ENCODE results near the gene MYO1A. TPM values are rescaled to one million over a fixed set of nuclear protein-coding genes. Genes with fewer than 3 reads are reported as not detected.
"Not testable (repeated sequence)": the region's sequence is repeated elsewhere in the genome, so short reads cannot be mapped to it uniquely, and the experiment has no call there.

MYO1A gene
- polyA plus RNA-seq, 1 donor from 2014 or later, result not detected

DNA sequence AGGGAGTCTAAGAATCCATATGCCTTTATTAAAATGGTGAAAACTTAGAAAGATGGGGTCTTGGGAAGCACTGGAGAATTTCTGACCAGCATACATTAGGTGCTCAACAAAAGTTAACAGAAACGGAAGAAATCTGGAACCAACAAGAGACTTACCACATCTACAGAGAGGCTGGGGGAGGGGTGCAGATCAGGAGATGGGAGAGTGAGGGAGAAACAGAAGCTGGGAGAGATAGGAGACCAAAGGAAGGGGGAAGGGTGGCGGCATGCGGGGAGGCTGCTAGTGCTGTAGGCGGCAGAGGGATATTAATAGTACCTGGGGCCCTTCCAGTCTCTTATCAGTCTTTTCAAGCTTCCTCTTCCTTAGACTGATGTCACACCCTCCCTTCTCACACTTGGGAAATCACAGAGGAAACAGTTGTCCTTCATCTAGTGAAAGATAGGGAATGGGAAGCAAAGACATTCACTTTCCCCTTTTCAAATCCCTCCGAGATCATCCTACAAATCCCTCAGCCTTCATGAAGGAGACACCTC is 61.7 kb downstream of the MYO1A start:
- Histone ChIP-seq H3K27me3 (ENCODE audit: insufficient read depth, low read depth, low read length) (no peaks in the 10 kb centered on the region), H4K20me1 (ENCODE audit: insufficient read depth) (no peaks in the 10 kb centered on the region), H3K36me3 (ENCODE audit: insufficient read depth, low read length) (no peaks in the 10 kb centered on the region), H3K9me3 (ENCODE audit: low read length) (no peaks in the 10 kb centered on the region), H3K9me2 (ENCODE audit: insufficient read depth, low read length) (no peaks in the 10 kb centered on the region), H3K4me3 (ENCODE audit: low read length) (no peak overlapping the region), H3F3A (ENCODE audit: insufficient read depth, low read length, poor library complexity, severe bottlenecking) (no peaks in the 10 kb centered on the region), H3K79me2 (replicated peaks; ENCODE audit: insufficient read depth, low read length) (no peaks in the 10 kb centered on the region), H3K4me2 (ENCODE audit: low read length) (no peak overlapping the region), H3K27ac (ENCODE audit: low read length) (no peak overlapping the region), H3K9ac (ENCODE audit: low read length) (no peak overlapping the region), H2AFZ (ENCODE audit: low read depth, low read length) (no peak overlapping the region)
- TF ChIP-seq POLR2AphosphoS5 (IDR thresholded peaks at IDR 0.05) (no peak), EZH2 (IDR thresholded peaks at IDR 0.05; ENCODE audit: borderline replicate concordance, insufficient read depth, low read length, poor library complexity, severe bottlenecking) (no peak), MXI1 (conservative IDR thresholded peaks at IDR 0.05; ENCODE audit: poor library complexity, severe bottlenecking) (no peak)

DNA sequence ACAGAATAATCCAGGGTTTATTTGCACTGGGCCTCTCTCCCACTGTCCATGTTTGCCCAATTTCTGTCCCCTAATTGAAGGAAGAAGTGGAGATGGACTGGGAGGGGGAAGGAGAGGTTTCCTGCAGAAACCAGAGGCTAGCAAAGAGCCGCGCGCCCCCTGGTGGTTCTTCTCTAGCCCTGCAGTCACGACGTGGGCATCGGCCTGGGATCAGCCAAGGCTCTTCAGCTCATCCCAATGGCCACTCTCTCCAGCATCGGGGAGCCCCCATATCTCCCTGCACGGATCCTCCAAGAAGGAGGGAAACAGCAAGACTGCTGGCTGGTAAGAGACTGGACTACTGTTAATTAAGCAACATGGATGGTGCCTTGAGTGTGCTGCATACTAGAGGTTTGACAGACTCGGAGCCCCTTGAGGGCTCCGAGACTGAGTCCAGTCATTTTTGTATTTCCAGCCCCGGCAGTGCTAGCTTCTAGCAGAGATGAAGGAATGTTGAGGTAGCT is 62.3 kb downstream of the MYO1A start:
- Histone ChIP-seq H3K4me2 (ENCODE audit: low read length) (no peak overlapping the region), H3K9ac (ENCODE audit: low read length) (no peak overlapping the region), H3F3A (ENCODE audit: insufficient read depth, low read length, poor library complexity, severe bottlenecking) (no peaks in the 10 kb centered on the region), H3K36me3 (ENCODE audit: insufficient read depth, low read length) (no peaks in the 10 kb centered on the region), H4K20me1 (ENCODE audit: insufficient read depth) (no peaks in the 10 kb centered on the region), H2AFZ (ENCODE audit: low read depth, low read length) (no peak overlapping the region), H3K4me3 (ENCODE audit: low read length) (no peak overlapping the region), H3K27ac (ENCODE audit: low read length) (no peak overlapping the region), H3K9me3 (ENCODE audit: low read length) (no peaks in the 10 kb centered on the region), H3K27me3 (ENCODE audit: insufficient read depth, low read depth, low read length) (no peaks in the 10 kb centered on the region), H3K79me2 (replicated peaks; ENCODE audit: insufficient read depth, low read length) (no peaks in the 10 kb centered on the region), H3K9me2 (ENCODE audit: insufficient read depth, low read length) (no peaks in the 10 kb centered on the region)
- TF ChIP-seq SMC3 (conservative IDR thresholded peaks at IDR 0.05; ENCODE audit: poor library complexity) (peak; percentile 92), RAD21 (conservative IDR thresholded peaks at IDR 0.05) (peak; percentile 84), EZH2 (IDR thresholded peaks at IDR 0.05; ENCODE audit: borderline replicate concordance, insufficient read depth, low read length, poor library complexity, severe bottlenecking) (no peak)
- TF ChIP-seq, protein P1, sequence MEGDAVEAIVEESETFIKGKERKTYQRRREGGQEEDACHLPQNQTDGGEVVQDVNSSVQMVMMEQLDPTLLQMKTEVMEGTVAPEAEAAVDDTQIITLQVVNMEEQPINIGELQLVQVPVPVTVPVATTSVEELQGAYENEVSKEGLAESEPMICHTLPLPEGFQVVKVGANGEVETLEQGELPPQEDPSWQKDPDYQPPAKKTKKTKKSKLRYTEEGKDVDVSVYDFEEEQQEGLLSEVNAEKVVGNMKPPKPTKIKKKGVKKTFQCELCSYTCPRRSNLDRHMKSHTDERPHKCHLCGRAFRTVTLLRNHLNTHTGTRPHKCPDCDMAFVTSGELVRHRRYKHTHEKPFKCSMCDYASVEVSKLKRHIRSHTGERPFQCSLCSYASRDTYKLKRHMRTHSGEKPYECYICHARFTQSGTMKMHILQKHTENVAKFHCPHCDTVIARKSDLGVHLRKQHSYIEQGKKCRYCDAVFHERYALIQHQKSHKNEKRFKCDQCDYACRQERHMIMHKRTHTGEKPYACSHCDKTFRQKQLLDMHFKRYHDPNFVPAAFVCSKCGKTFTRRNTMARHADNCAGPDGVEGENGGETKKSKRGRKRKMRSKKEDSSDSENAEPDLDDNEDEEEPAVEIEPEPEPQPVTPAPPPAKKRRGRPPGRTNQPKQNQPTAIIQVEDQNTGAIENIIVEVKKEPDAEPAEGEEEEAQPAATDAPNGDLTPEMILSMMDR (IDR thresholded peaks at IDR 0.05; ENCODE audit: poor library complexity, severe bottlenecking), result peak; percentile 88

DNA sequence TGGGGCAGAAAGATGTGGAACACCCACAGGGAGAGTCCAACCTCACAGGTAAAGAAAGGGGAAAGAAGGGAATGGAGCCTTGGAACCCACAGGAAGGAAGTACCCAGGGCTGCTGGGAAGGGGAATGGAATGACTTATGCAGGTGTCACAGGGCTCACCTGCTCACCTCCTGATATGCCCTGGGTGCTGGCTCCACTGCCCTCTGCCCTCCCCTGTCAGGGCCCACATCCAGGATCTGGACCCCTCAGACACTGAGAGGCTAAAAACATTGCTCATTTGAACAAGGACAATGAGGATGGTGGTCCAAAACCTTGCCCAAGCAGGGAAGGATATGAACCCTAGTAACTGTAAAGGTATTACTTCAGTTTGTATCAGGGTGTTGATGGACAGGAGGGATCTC is 62.9 kb downstream of the MYO1A start:
- Histone ChIP-seq H3K79me2 (replicated peaks; ENCODE audit: insufficient read depth, low read length) (no peaks in the 10 kb centered on the region), H4K20me1 (ENCODE audit: insufficient read depth) (no peaks in the 10 kb centered on the region), H3F3A (ENCODE audit: insufficient read depth, low read length, poor library complexity, severe bottlenecking) (no peaks in the 10 kb centered on the region), H3K4me2 (ENCODE audit: low read length) (no peak overlapping the region), H3K36me3 (ENCODE audit: insufficient read depth, low read length) (no peaks in the 10 kb centered on the region), H2AFZ (ENCODE audit: low read depth, low read length) (no peak overlapping the region), H3K9me2 (ENCODE audit: insufficient read depth, low read length) (no peaks in the 10 kb centered on the region), H3K27ac (ENCODE audit: low read length) (no peak overlapping the region), H3K9me3 (ENCODE audit: low read length) (no peaks in the 10 kb centered on the region), H3K27me3 (ENCODE audit: insufficient read depth, low read depth, low read length) (no peaks in the 10 kb centered on the region), H3K9ac (ENCODE audit: low read length) (no peak overlapping the region), H3K4me3 (ENCODE audit: low read length) (no peak overlapping the region)
- no peak for TF ChIP-seq MXI1 (conservative IDR thresholded peaks at IDR 0.05; ENCODE audit: poor library complexity, severe bottlenecking)
- TF ChIP-seq SMC3 (conservative IDR thresholded peaks at IDR 0.05; ENCODE audit: poor library complexity), result no peak

DNA sequence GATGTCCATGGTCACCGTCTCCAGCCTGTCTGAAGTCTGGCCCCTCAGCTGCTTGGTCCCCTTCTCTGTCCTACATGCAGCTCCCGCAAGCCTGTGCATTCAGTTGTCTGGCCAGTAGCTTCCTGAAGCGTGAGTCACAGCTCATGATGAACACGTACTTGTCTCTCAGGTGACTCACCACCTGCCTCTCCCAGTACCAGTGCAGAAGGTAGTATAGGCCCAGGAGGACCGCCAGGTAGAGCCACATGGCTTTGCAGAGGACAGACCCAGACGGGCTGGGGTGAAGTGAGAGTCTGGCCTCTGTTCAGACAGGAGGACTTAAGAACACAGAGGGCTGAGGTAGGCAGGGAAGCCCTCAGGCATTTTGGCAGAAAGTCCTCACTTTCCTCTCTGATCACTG is 64.2 kb downstream of the MYO1A start:
- H2AFZ ChIP-seq (ENCODE audit: low read depth, low read length); H3K27me3 ChIP-seq (ENCODE audit: insufficient read depth, low read depth, low read length); H3K9me2 ChIP-seq (ENCODE audit: insufficient read depth, low read length); H3K36me3 ChIP-seq (ENCODE audit: insufficient read depth, low read length); H3K79me2 ChIP-seq (replicated peaks; ENCODE audit: insufficient read depth, low read length); H3K4me3 ChIP-seq (ENCODE audit: low read length); H4K20me1 ChIP-seq (ENCODE audit: insufficient read depth); H3K9ac ChIP-seq (ENCODE audit: low read length); H3K4me2 ChIP-seq (ENCODE audit: low read length); H3K9me3 ChIP-seq (ENCODE audit: low read length); H3K27ac ChIP-seq (ENCODE audit: low read length); H3F3A ChIP-seq (ENCODE audit: insufficient read depth, low read length, poor library complexity, severe bottlenecking): not testable (repeated sequence)
